ENCODE data around the gene JAM3. TPM values are rescaled to one million over a fixed set of nuclear protein-coding genes. Genes with fewer than 3 reads are reported as not detected.
"Not testable (repeated sequence)": the region's sequence is repeated elsewhere in the genome, so short reads cannot be mapped to it uniquely, and the experiment has no call there.

The JAM3 gene
- polyA plus RNA-seq, 4 donors = 52.6 to 59.7 (median 57.0) TPM

GRCh38 chr11:134055029-134055428, 13.8 kb upstream of the JAM3 start:
- no peak for DNase-seq (ENCODE audit: low read depth in 4 of 4, low spot score in 3 of 4)

- DNase-seq (ENCODE audit: low read depth in 4 of 4, low spot score in 3 of 4) = no peak
Observed at GRCh38 chr11:134060316-134060715, 8.6 kb upstream of the JAM3 start.

GRCh38 chr11:134062265-134063123, 6.4 kb upstream of the JAM3 start:
- no peak for DNase-seq (ENCODE audit: low read depth in 4 of 4, low spot score in 3 of 4)

GRCh38 chr11:134063124-134063495, 5.8 kb upstream of the JAM3 start:
- no peak for DNase-seq (ENCODE audit: low read depth in 4 of 4, low spot score in 3 of 4)

- DNase-seq (ENCODE audit: low read depth in 4 of 4, low spot score in 3 of 4) = no peak
Observed at GRCh38 chr11:134063991-134064747, 4.7 kb upstream of the JAM3 start.

GRCh38 chr11:134065381-134065780, 3.5 kb upstream of the JAM3 start:
- DNase-seq (ENCODE audit: low read depth in 4 of 4, low spot score in 3 of 4) = no peak

GRCh38 chr11:134066943-134067885, 1.7 kb upstream of the JAM3 start:
- no peak for DNase-seq (ENCODE audit: low read depth in 4 of 4, low spot score in 3 of 4)

GRCh38 chr11:134069426-134070341, 812 bp downstream of the JAM3 start:
- DNase-seq (ENCODE audit: low read depth in 4 of 4, low spot score in 3 of 4) = no peak

GRCh38 chr11:134070342-134070845, 1.5 kb downstream of the JAM3 start:
- DNase-seq (ENCODE audit: low read depth in 4 of 4, low spot score in 3 of 4) = no peak

- no peak for DNase-seq (ENCODE audit: low read depth in 4 of 4, low spot score in 3 of 4)
Observed at GRCh38 chr11:134071306-134071705, 2.4 kb downstream of the JAM3 start.

- DNase-seq (ENCODE audit: low read depth in 4 of 4, low spot score in 3 of 4) = no peak
Observed at GRCh38 chr11:134071766-134072402, 3.0 kb downstream of the JAM3 start.

- no peak for DNase-seq (ENCODE audit: low read depth in 4 of 4, low spot score in 3 of 4)
Observed at GRCh38 chr11:134072844-134073243, 4.0 kb downstream of the JAM3 start.

- no peak for DNase-seq (ENCODE audit: low read depth in 4 of 4, low spot score in 3 of 4)
Observed at GRCh38 chr11:134074346-134074745, 5.5 kb downstream of the JAM3 start.

- no peak for DNase-seq (ENCODE audit: low read depth in 4 of 4, low spot score in 3 of 4)
Observed at GRCh38 chr11:134074766-134075165, 5.9 kb downstream of the JAM3 start.

- no peak for DNase-seq (ENCODE audit: low read depth in 4 of 4, low spot score in 3 of 4)
Observed at GRCh38 chr11:134079317-134079716, 10.4 kb downstream of the JAM3 start.

GRCh38 chr11:134081258-134081657, 12.4 kb downstream of the JAM3 start:
- DNase-seq (ENCODE audit: low read depth in 4 of 4, low spot score in 3 of 4) = not testable (repeated sequence)

- no peak for DNase-seq (ENCODE audit: low read depth in 4 of 4, low spot score in 3 of 4)
Observed at GRCh38 chr11:134082990-134083389, 14.1 kb downstream of the JAM3 start.

GRCh38 chr11:134086376-134086775, 17.5 kb downstream of the JAM3 start:
- no peak for DNase-seq (ENCODE audit: low read depth in 4 of 4, low spot score in 3 of 4)

- not testable (repeated sequence) for DNase-seq (ENCODE audit: low read depth in 4 of 4, low spot score in 3 of 4)
Observed at GRCh38 chr11:134092006-134092405, 23.1 kb downstream of the JAM3 start.
